IPS-15b (cell line): ENCODE measurements around the gene POLE.

Experiments
- H3K27me3 ChIP-seq: one replicate; pipeline ENCODE4 v1.6.1; 2013; ENCODE audit warnings: low read length; ENCODE audit not compliant: control insufficient read depth, insufficient read depth
- H3K36me3 ChIP-seq: one replicate; pipeline ENCODE4 v1.6.1; 2013; ENCODE audit warnings: low read length; ENCODE audit not compliant: control insufficient read depth, insufficient read depth
- H3K4me1 ChIP-seq: one replicate; pipeline ENCODE4 v1.6.1; 2013; ENCODE audit warnings: mild to moderate bottlenecking, low read length; ENCODE audit not compliant: control insufficient read depth, insufficient read depth
- H3K4me3 ChIP-seq: one replicate; pipeline ENCODE4 v1.5.1; 2013; ENCODE audit warnings: low read depth, low read length
- H3K9ac ChIP-seq: one replicate; pipeline ENCODE4 v1.6.1; 2013; ENCODE audit warnings: low read depth, mild to moderate bottlenecking, low read length
- H3K9me3 ChIP-seq: one replicate; pipeline ENCODE4 v1.6.1; 2013; ENCODE audit warnings: mild to moderate bottlenecking, low read length; ENCODE audit not compliant: control insufficient read depth, insufficient read depth

The POLE gene

GRCh38 chr12:132672678-132673077 lies 14.5 kb downstream of the POLE start:
- Histone ChIP-seq H3K4me1 (no peaks in the 10 kb centered on the region), H3K27me3 (no peaks in the 10 kb centered on the region), H3K9me3 (no peaks in the 10 kb centered on the region), H3K4me3 (no peak overlapping the region), H3K9ac (no peak overlapping the region), H3K36me3 (peaks cover 69% of the 10 kb centered on the region)

DNA sequence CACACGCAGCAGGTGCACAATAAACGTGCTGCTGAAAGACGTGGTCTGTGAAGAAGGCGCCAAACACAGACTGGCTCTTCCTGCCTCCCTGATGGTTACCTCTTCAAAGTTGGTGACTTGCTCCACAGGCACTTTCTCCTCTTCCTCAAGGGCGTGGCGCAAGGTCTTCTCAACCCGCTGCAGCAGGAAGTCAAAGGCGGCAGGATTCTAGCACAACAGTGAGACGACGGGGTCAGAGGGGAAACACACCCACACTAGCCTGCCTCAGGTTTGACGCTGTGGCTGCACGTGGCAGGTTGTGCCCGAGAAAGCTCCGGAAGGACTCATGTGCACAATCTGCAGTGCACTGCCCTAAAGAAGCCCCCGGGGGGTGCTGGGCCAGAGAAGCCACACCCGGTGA lies 15.0 kb downstream of the POLE start:
- H3K4me3 ChIP-seq = no peak overlapping the region
- H3K9ac ChIP-seq = no peak overlapping the region
- no peaks in the 10 kb centered on the region for H3K27me3 ChIP-seq
- no peaks in the 10 kb centered on the region for H3K9me3 ChIP-seq
- H3K36me3 ChIP-seq = peaks cover 69% of the 10 kb centered on the region
- no peaks in the 10 kb centered on the region for H3K4me1 ChIP-seq

DNA sequence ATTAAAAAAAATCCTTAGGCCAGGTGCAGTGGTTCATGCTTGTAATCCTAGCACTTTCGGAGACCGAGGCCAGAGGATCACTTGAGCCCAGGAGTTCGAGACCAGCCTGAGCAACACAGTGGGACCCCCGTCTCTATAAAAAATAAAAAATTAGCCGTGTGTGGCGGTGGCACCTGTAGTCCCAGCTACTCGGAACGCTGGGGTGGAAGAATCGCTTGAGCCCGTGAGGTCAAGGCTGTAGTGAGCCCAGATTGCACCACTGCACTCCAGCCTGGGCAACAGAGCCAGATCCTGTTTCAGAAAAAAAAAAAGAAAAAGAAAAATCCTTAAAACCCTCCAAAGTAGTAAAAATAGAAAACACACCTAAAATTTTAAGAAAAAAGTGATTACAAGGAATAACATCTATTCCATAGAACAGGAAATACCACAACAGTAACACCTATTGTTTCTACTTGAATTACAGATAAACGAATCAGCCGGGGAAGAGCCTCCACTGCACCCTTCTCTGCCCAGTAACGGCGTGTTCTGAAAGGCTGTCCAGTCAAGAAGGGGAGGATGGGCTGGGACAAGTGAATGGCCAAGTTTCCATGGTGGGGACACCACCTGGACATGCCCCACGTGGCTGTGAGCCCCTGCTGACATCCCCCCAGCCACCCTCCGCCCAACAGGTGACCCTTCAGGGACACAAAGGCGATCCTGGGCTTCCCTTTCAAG lies 17.8 kb downstream of the POLE start:
- Histone ChIP-seq H3K9ac (no peak overlapping the region), H3K4me3 (no peak overlapping the region), H3K36me3 (peaks cover 70% of the 10 kb centered on the region), H3K4me1 (no peaks in the 10 kb centered on the region), H3K9me3 (no peaks in the 10 kb centered on the region), H3K27me3 (no peaks in the 10 kb centered on the region)

- peaks cover 71% of the 10 kb centered on the region for H3K36me3 ChIP-seq
- H3K9me3 ChIP-seq = no peaks in the 10 kb centered on the region
- no peaks in the 10 kb centered on the region for H3K27me3 ChIP-seq
- H3K9ac ChIP-seq = no peak overlapping the region
- no peak overlapping the region for H3K4me3 ChIP-seq
- H3K4me1 ChIP-seq = no peaks in the 10 kb centered on the region
Measured at GRCh38 chr12:132668191-132669088, 18.7 kb downstream of the POLE start.

DNA sequence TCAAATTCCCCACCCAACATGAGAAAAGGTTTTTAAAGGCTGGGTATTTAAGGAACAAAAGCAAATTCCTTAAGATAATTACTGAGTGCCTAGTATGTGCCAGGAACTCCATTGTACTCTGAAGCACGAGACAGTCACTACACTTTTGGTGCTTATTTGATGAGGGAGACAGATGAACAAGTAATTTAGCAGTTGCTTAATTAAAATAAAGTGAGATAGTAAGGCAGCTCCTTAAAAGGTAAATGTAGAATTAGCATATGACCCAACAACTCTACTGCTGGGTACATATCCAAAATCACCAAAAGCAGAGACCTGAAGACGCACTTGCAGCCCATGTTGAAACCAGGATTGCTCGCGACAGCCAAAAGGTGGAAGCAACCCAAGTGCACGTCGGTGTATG lies 21.3 kb downstream of the POLE start:
- Histone ChIP-seq H3K4me1 (no peaks in the 10 kb centered on the region), H3K36me3 (peaks cover 78% of the 10 kb centered on the region), H3K4me3 (no peak overlapping the region), H3K27me3 (no peaks in the 10 kb centered on the region), H3K9me3 (no peaks in the 10 kb centered on the region), H3K9ac (no peak overlapping the region)

DNA sequence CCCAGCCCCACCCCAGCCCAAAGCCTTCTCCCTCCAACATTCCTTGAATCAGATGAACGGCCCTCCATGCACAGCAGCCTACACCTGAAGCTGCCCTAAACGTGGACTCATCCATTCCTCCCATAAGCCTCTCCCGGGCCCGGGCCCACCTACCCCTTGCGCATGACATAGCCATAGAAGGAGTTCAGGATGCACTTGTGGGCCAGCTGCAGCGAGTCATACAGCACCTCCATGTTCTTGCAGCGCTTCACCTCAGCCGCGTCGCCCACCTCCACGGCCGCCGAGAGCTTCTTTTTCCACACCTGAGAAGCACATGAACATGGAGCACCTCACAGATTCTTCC lies 22.0 kb downstream of the POLE start:
- peaks cover 84% of the 10 kb centered on the region for H3K36me3 ChIP-seq
- no peak overlapping the region for H3K4me3 ChIP-seq

GRCh38 chr12:132664206-132665148 lies 22.7 kb downstream of the POLE start:
- no peaks in the 10 kb centered on the region for H3K27me3 ChIP-seq
- H3K9me3 ChIP-seq = no peaks in the 10 kb centered on the region
- H3K9ac ChIP-seq = no peak overlapping the region
- H3K36me3 ChIP-seq = peaks cover 82% of the 10 kb centered on the region
- no peaks in the 10 kb centered on the region for H3K4me1 ChIP-seq
- no peak overlapping the region for H3K4me3 ChIP-seq

More for the DNA sequence above, 22.0 kb downstream of the POLE start:
- H3K9ac ChIP-seq = no peak overlapping the region
- H3K4me1 ChIP-seq = no peaks in the 10 kb centered on the region
- H3K9me3 ChIP-seq = no peaks in the 10 kb centered on the region
- no peaks in the 10 kb centered on the region for H3K27me3 ChIP-seq

DNA sequence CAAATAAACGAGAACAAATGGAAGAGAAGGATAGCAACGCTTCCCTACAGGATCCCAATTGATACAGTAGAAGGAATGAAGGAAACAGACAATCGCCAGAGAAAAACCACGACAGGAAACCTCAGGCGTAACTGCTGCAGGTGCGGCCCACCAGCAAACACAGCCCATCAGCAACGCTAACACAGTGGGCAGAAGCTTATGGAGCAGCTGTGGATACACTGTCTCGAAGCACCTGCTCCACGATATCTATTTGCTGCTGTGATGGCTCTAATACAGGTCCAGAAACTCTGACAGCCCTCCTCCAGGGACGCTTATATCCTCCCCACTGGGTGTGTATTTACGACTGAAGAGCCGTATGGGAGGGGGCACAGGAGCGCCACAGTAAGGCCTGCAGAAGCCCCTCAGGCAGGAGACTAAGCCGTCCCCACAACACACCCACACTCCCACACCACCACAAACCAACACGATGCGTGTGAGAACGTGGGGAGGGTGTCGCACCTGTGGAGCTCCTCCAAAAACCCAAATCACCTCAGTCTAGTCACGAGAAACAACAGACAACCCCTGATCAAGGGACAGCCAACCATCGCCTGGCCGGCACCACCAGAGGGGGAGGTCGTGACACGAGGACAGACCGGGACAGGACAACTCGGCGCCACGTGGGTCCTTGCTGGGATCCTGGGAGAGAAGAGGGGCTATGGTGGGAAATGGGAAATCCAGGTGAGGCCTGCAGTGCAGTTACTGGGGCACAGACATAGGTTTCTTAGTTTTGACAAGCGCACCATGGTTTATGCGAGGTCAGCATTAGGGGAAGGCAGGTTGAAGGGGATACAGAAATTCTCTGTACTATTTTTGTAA lies 24.0 kb downstream of the POLE start:
- H3K36me3 ChIP-seq = peaks cover 88% of the 10 kb centered on the region
- no peaks in the 10 kb centered on the region for H3K4me1 ChIP-seq
- no peak overlapping the region for H3K4me3 ChIP-seq
- no peaks in the 10 kb centered on the region for H3K27me3 ChIP-seq
- no peaks in the 10 kb centered on the region for H3K9me3 ChIP-seq
- no peak overlapping the region for H3K9ac ChIP-seq

DNA sequence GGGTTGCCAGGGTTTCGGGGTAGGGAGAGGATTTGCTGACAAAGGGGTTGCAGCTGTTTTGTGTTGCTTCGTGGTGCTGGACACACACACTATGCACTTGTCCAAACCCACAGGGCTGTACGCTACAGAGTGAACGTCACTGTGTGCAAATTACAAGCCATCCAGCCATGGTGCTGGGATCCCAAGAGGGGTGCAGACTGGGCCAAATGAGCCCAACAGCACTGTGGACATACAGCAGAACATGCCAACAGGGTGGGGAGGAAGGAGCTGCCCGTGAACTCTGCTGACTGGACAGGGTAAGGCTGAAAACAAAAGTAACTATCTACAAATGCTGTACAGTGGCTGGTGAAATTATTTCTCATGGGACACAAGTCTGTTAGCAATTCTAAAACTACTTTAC lies 25.2 kb downstream of the POLE start:
- no peaks in the 10 kb centered on the region for H3K4me1 ChIP-seq

DNA sequence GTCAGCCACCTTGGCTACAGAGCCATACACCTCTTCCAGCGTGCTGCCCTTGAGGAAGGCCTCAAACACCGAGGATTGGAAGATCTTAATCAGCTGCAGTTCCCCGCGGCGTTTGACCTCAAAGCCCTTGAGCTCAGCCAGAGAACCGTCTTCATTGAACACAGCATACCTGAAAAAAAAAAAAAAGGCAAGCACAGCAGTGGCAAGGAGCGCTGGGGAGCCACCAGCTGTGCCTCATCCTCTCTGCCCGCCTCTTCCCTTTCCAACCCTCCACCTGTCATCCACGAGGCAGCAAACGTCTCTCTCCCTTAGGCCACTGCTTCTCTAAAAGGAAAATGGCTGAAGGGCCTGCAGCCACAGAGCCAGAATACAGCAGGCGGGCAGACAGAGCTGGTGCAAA lies 26.1 kb downstream of the POLE start:
- Histone ChIP-seq H3K27me3 (no peaks in the 10 kb centered on the region), H3K4me3 (no peak overlapping the region), H3K9ac (no peak overlapping the region), H3K9me3 (no peaks in the 10 kb centered on the region), H3K36me3 (peaks cover 85% of the 10 kb centered on the region), H3K4me1 (no peaks in the 10 kb centered on the region)

More for the DNA sequence above, 25.2 kb downstream of the POLE start:
- Histone ChIP-seq H3K27me3 (no peaks in the 10 kb centered on the region), H3K4me3 (no peak overlapping the region), H3K36me3 (peaks cover 88% of the 10 kb centered on the region), H3K9ac (no peak overlapping the region), H3K9me3 (no peaks in the 10 kb centered on the region)

GRCh38 chr12:132660052-132660451 lies 27.1 kb downstream of the POLE start:
- no peaks in the 10 kb centered on the region for H3K9me3 ChIP-seq
- H3K4me3 ChIP-seq = no peak overlapping the region
- no peaks in the 10 kb centered on the region for H3K27me3 ChIP-seq
- no peaks in the 10 kb centered on the region for H3K4me1 ChIP-seq
- peaks cover 76% of the 10 kb centered on the region for H3K36me3 ChIP-seq
- no peak overlapping the region for H3K9ac ChIP-seq
